ENCODE results near the gene RIMBP2.

The RIMBP2 gene

DNA sequence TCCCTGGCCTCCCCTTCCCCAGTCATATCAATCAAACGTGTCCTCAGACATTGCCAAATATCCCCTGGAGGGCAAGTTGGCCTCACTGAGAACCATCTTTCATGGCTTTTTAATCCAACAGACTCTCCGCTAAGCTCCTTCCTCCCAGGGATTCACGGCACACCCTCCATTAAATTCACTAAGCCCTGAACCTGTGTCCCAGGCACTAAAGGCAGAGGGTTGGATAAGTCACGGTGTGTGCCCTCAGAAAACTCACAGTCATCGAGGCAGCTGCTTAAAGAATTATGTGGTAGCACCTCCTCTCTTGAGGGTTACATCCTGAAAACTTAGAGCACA is 211.3 kb downstream of the RIMBP2 start:
- in situ Hi-C loops (cut with HindIII; ENCODE audit: low pct_unique_long_range_greater_than_20kb, low sequenced_read_pairs) = no loop called here
- DNase-seq (ENCODE audit: low read depth in 1 of 2, low spot score in 1 of 2) = no peak
- TF ChIP-seq JUND (IDR thresholded peaks at IDR 0.05; ENCODE audit: low read depth) = no peak

DNA sequence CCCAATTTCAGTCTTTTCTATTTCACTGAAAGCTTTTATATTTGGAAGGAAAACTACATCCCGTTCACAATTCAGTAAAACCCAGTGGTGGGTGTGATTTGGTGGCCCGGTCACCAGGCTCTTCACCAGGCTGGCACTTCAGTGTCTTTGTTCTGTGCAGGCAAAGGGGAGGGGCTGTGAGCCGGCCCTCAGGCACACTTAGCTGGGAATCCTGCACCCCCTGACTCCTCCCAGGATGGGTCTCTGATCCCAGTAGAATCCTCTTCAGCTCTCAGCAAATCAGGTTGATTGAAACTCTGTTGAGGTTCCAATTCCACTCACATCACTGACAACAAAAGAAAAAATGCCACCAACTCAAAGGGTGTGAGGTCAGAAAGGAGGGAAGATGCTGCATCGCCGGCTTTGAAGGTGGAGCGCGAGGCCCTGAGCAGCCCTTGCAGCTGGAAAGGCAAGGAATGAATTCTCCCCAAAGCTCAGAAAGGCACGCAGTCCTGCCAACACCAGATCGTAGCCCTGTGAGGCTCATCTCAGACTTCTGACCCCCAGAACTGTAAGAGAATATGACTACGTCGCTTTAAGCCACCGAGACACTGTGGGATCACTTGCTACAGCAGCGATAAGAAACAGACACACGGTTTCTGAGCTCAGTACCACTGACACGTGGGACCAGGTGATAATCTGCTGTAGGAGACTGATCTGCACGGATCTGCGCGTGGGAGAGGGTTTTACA is 211.8 kb downstream of the RIMBP2 start:
- no peak for DNase-seq (ENCODE audit: low read depth in 1 of 2, low spot score in 1 of 2)
- in situ Hi-C loops (cut with HindIII; ENCODE audit: low pct_unique_long_range_greater_than_20kb, low sequenced_read_pairs) = no loop called here
- no peak for TF ChIP-seq JUND (IDR thresholded peaks at IDR 0.05; ENCODE audit: low read depth)

DNA sequence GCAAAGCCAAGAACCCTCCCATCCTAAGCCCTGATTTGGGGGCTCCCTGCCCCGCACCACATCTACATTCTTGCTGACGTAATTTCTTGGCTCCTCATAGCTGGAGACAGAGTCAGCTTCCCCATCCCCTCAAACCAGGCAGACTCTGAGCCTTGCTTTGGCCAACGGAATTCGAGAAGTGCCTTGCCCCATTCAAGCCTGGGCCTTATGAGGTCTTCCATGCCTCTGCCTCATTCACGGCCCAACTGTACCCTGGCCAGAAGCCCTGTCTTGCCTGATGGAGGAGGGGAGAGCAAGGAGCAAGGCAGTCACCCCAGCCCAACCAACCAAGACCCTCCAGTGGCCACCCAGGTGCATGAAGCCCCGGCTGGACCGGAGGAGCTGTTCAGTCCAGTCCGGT is 214.3 kb downstream of the RIMBP2 start:
- no peak for TF ChIP-seq JUND (IDR thresholded peaks at IDR 0.05; ENCODE audit: low read depth)
- in situ Hi-C loops (cut with HindIII; ENCODE audit: low pct_unique_long_range_greater_than_20kb, low sequenced_read_pairs) = no loop called here

DNA sequence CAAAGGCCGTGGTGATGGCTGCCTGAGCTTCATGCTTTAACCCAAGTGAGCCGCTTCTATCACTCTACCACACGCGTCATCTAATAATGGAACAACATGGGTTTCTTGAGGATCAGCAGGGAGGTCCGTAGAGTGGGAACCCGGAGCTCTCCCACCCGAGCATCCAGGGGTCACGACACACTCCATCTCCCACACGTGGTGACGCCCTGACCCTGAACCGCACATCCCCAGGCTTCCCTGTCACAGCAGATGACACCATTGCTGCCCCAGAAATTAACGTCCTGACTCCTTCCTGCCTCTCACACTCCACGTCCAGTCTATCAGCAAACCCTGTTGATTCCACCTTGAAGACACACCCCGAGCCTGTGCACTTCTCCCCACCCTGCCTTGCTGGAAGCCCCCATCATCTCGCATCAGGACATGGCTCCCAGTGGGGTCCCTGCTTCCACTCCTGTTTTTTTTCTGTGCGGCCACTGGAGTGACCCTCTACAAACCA is 215.2 kb downstream of the RIMBP2 start:
- TF ChIP-seq JUND (IDR thresholded peaks at IDR 0.05; ENCODE audit: low read depth) = no peak
- in situ Hi-C loops (cut with HindIII; ENCODE audit: low pct_unique_long_range_greater_than_20kb, low sequenced_read_pairs) = no loop called here
- no peak for DNase-seq (ENCODE audit: low read depth in 1 of 2, low spot score in 1 of 2)

More for the DNA sequence above, 214.3 kb downstream of the RIMBP2 start:
- DNase-seq (ENCODE audit: low read depth in 1 of 2, low spot score in 1 of 2) = no peak

DNA sequence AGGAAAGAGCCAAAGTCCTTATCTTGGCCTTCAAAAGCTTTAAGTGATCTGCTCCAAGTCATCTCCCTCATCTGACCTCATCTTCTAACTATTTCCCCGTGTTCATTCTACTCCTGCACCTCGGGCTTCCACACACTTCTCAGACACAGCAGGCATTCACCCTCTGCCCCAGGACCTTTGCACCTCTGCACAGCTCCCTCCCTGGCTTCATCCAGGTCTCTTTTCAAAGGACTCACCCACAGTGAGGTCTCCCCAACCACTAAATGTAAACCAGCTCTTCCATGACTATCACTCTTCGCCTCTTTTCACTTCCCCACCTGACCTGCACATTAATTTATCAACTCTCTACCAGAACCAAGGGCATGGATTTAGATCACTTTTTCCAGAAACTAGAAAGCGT is 216.6 kb downstream of the RIMBP2 start:
- in situ Hi-C loops (cut with HindIII; ENCODE audit: low pct_unique_long_range_greater_than_20kb, low sequenced_read_pairs) = no loop called here
- no peak for TF ChIP-seq JUND (IDR thresholded peaks at IDR 0.05; ENCODE audit: low read depth)
- DNase-seq (ENCODE audit: low read depth in 1 of 2, low spot score in 1 of 2) = no peak

GRCh38 chr12:130498589-130499385 is 217.3 kb downstream of the RIMBP2 start:
- TF ChIP-seq JUND (IDR thresholded peaks at IDR 0.05; ENCODE audit: low read depth) = no peak
- in situ Hi-C loops (cut with HindIII; ENCODE audit: low pct_unique_long_range_greater_than_20kb, low sequenced_read_pairs) = no loop called here
- no peak for DNase-seq (ENCODE audit: low read depth in 1 of 2, low spot score in 1 of 2)

DNA sequence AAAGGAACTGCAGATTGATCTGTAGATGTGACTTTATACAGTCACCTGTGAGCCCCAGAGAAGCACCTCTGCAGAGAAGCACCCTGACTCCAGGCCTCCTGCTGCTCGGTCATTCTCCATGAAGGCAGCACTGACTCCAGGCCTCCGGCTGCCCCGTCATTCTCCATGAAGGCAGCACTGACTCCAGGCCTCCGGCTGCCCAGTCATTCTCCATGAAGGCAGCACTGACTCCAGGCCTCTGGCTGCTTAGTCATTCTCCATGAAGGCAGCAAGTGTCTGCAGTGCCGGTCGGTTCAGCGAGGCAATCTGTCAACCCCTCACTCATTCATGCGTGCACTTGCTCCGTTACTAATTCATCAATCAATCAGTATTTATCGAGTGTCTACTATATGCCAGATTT is 218.1 kb downstream of the RIMBP2 start:
- in situ Hi-C loops (cut with HindIII; ENCODE audit: low pct_unique_long_range_greater_than_20kb, low sequenced_read_pairs) = no loop called here
- no peak for DNase-seq (ENCODE audit: low read depth in 1 of 2, low spot score in 1 of 2)
- TF ChIP-seq JUND (IDR thresholded peaks at IDR 0.05; ENCODE audit: low read depth) = no peak

DNA sequence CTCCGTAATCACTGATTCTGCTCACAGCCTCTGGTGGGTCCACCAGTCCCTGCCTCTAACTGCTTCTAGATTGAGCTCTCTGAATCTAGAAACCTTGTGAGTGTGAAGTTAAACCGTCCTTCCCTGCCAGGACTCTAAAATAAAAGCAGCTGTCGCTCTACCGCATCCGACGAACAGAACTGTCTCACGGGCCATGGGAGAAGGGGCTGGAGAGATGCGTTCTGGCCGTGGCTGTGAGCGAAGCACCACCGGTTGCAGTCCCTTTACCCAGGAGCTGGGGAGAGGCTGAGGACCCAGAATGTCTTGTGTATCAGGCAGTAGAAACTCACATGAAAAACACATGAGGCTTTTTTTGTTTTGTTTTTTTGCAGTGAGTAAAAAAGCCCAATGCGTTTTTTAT is 218.8 kb downstream of the RIMBP2 start:
- DNase-seq (ENCODE audit: low read depth in 1 of 2, low spot score in 1 of 2) = no peak
- in situ Hi-C loops (cut with HindIII; ENCODE audit: low pct_unique_long_range_greater_than_20kb, low sequenced_read_pairs) = no loop called here
- no peak for TF ChIP-seq JUND (IDR thresholded peaks at IDR 0.05; ENCODE audit: low read depth)

DNA sequence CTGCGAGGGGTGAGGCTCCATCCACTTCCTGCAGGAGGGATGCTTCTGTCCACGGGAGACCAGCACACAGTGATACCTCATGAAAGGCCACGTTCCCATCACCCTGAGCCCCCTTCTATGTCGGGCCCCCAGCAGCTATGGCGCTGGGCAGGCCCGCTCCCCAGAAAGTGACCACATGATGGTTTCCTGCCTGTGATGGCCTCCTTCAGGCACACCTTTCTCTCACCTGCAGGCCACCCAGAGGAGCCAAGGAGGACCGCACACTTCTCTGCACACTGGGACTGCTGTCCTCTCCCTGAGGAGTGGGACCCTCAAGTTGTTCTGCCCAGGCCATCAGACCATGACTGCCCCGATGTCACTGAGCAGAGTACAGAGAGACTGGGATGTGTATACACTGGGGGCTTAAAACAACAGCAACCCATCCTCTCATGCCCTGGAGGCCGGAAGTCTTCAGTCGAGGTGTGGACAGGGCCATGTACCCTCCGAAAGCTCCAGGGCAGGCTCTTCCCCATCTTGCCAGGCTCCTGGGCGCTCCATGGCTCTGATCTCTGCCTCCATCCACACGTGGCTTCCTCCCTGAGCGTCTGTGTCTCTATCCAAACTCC is 219.5 kb downstream of the RIMBP2 start:
- in situ Hi-C loops (cut with HindIII; ENCODE audit: low pct_unique_long_range_greater_than_20kb, low sequenced_read_pairs) = no loop called here
- TF ChIP-seq JUND (IDR thresholded peaks at IDR 0.05; ENCODE audit: low read depth) = no peak
- no peak for DNase-seq (ENCODE audit: low read depth in 1 of 2, low spot score in 1 of 2)

GRCh38 chr12:130495156-130495555 is 220.9 kb downstream of the RIMBP2 start:
- in situ Hi-C loops (cut with HindIII; ENCODE audit: low pct_unique_long_range_greater_than_20kb, low sequenced_read_pairs) = no loop called here
- no peak for DNase-seq (ENCODE audit: low read depth in 1 of 2, low spot score in 1 of 2)

DNA sequence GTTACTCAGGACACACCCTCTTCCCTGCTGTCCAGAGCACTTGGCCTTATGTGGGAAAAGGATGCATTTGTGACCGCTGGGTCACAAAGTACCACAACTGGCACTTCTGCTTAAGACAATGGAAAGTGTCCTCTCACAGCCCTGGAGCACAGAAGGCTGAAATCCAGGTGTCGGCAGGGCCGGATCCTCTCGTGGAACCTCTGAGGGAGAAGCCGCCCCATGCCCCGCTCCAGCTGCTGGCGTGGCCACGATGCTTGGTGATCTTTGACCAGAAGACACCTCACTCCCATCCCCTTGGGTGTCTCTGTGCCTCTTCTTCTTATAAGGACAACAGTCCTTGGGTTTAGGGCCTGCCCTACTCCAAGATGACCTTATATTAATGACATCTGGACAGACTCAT is 221.4 kb downstream of the RIMBP2 start:
- in situ Hi-C loops (cut with HindIII; ENCODE audit: low pct_unique_long_range_greater_than_20kb, low sequenced_read_pairs) = no loop called here
- DNase-seq (ENCODE audit: low read depth in 1 of 2, low spot score in 1 of 2) = no peak
- no peak for TF ChIP-seq JUND (IDR thresholded peaks at IDR 0.05; ENCODE audit: low read depth)

More at GRCh38 chr12:130495156-130495555, 220.9 kb downstream of the RIMBP2 start:
- TF ChIP-seq JUND (IDR thresholded peaks at IDR 0.05; ENCODE audit: low read depth) = no peak

- DNase-seq (ENCODE audit: low read depth in 1 of 2, low spot score in 1 of 2) = no peak
- in situ Hi-C loops (cut with HindIII; ENCODE audit: low pct_unique_long_range_greater_than_20kb, low sequenced_read_pairs) = no loop called here
- no peak for TF ChIP-seq JUND (IDR thresholded peaks at IDR 0.05; ENCODE audit: low read depth)
Measured at GRCh38 chr12:130493951-130494350, 222.1 kb downstream of the RIMBP2 start.

All from T47D (cell line).